Epithelial cell of prostate (primary cell): ENCODE data around the gene PSRC1.
"Not testable (repeated sequence)": the region's sequence is repeated elsewhere in the genome, so short reads cannot be mapped to it uniquely, and the experiment has no call there.

Experiments used
- DNase-seq: peaks from one replicate; pipeline ENCODE4 v3.0.0-alpha.2; 2011; ENCODE audit warnings: low read depth, low spot score
- H3K27ac ChIP-seq: fragments of 450-650 bp; 2 replicates; pipeline ENCODE4 v1.5.1; 2017; ENCODE audit warnings: mild to moderate bottlenecking

PSRC1 gene

GRCh38 chr1:109282952-109283747 lies at the start of gene PSRC1:
PSRC1 (minus strand) TSS chr1:109283145.
- peak; percentile 76 for DNase-seq
- peak within 1 kb of the TSS; percentile 80 for H3K27ac ChIP-seq

GRCh38 chr1:109331113-109331512 lies 48.2 kb upstream of the PSRC1 start:
- no peak overlapping the region for H3K27ac ChIP-seq
- no peak for DNase-seq

- no peak for DNase-seq
Observed at GRCh38 chr1:109327285-109327684, 44.3 kb upstream of the PSRC1 start.

GRCh38 chr1:109322974-109323373 lies 40.0 kb upstream of the PSRC1 start:
- no peak overlapping the region for H3K27ac ChIP-seq
- no peak for DNase-seq

More at GRCh38 chr1:109327285-109327684, 44.3 kb upstream of the PSRC1 start:
- no peak overlapping the region for H3K27ac ChIP-seq

GRCh38 chr1:109319114-109319513 lies 36.2 kb upstream of the PSRC1 start:
- no peak overlapping the region for H3K27ac ChIP-seq
- no peak for DNase-seq

GRCh38 chr1:109316506-109316905 lies 33.6 kb upstream of the PSRC1 start:
- no peak overlapping the region for H3K27ac ChIP-seq
- no peak for DNase-seq

- DNase-seq, result no peak
- no peak overlapping the region for H3K27ac ChIP-seq
Observed at GRCh38 chr1:109315288-109315687, 32.3 kb upstream of the PSRC1 start.

- H3K27ac ChIP-seq, result no peak overlapping the region
- no peak for DNase-seq
Observed at GRCh38 chr1:109314795-109315194, 31.9 kb upstream of the PSRC1 start.

- H3K27ac ChIP-seq, result no peak overlapping the region
- no peak for DNase-seq
Observed at GRCh38 chr1:109312978-109313775, 30.2 kb upstream of the PSRC1 start.

GRCh38 chr1:109312246-109312645 lies 29.3 kb upstream of the PSRC1 start:
- H3K27ac ChIP-seq, result no peak overlapping the region
- no peak for DNase-seq

- DNase-seq, result no peak
- no peak overlapping the region for H3K27ac ChIP-seq
Observed at GRCh38 chr1:109309347-109309746, 26.4 kb upstream of the PSRC1 start.

- no peak overlapping the region for H3K27ac ChIP-seq
- no peak for DNase-seq
Observed at GRCh38 chr1:109307274-109308021, 24.5 kb upstream of the PSRC1 start.

- no peak for DNase-seq
- no peak within 1 kb of the TSS for H3K27ac ChIP-seq
Observed at GRCh38 chr1:109306832-109307273, 23.9 kb upstream of the PSRC1 start, which contains the start of gene MYBPHL. MYBPHL (minus strand) TSS chr1:109307011; CDS start chr1:109306991, 20 bp downstream.

- H3K27ac ChIP-seq, DNase-seq: not testable (repeated sequence)
Observed at GRCh38 chr1:109305991-109306390, 23.0 kb upstream of the PSRC1 start.

GRCh38 chr1:109304226-109304920 lies 21.4 kb upstream of the PSRC1 start:
- no peak overlapping the region for H3K27ac ChIP-seq
- no peak for DNase-seq

- H3K27ac ChIP-seq, result no peak overlapping the region
Observed at GRCh38 chr1:109301874-109302273, 18.9 kb upstream of the PSRC1 start.

GRCh38 chr1:109300650-109301151 lies 17.8 kb upstream of the PSRC1 start:
- DNase-seq, result no peak
- no peak overlapping the region for H3K27ac ChIP-seq

More at GRCh38 chr1:109301874-109302273, 18.9 kb upstream of the PSRC1 start:
- DNase-seq, result no peak

- DNase-seq, result no peak
- H3K27ac ChIP-seq, result peak overlapping the region; percentile 58
Observed at GRCh38 chr1:109299558-109300343, 16.8 kb upstream of the PSRC1 start.
